HG02642 (cell line): ENCODE results near the gene MRPS31.
"Not testable (repeated sequence)": the region's sequence is repeated elsewhere in the genome, so short reads cannot be mapped to it uniquely, and the experiment has no call there.

Experiments used
- ATAC-seq: cut with Tn5 transposase; IDR thresholded peaks from one replicate; pipeline ENCODE4 v1.9.1; 2021; ENCODE audit warnings: mild to moderate bottlenecking; ENCODE audit not compliant: unreplicated experiment, poor library complexity

MRPS31 gene

GRCh38 chr13:40790154-40790616 is 19.2 kb upstream of the MRPS31 start:
- no peak for ATAC-seq

GRCh38 chr13:40789275-40790153 is 18.5 kb upstream of the MRPS31 start, which contains the start of gene SLC25A15:
SLC25A15 (plus strand) TSS chr13:40789611; CDS start chr13:40793227, 3,616 bp downstream.
- peak; percentile 89 for ATAC-seq

- not testable (repeated sequence) for ATAC-seq
These were observed 17.7 kb upstream of the MRPS31 start for GRCh38 chr13:40788540-40789274.

- no peak for ATAC-seq
These were observed 16.1 kb upstream of the MRPS31 start for GRCh38 chr13:40787062-40787461.

GRCh38 chr13:40786568-40786996 is 15.6 kb upstream of the MRPS31 start:
- no peak for ATAC-seq

- no peak for ATAC-seq
These were observed 13.6 kb upstream of the MRPS31 start for GRCh38 chr13:40784540-40784939.

- ATAC-seq: not testable (repeated sequence)
These were observed 12.0 kb upstream of the MRPS31 start for GRCh38 chr13:40782971-40783370.

- ATAC-seq: no peak
These were observed 10.7 kb upstream of the MRPS31 start for GRCh38 chr13:40781717-40782116.

- ATAC-seq: no peak
These were observed 9.9 kb upstream of the MRPS31 start for GRCh38 chr13:40780822-40781401.

- no peak for ATAC-seq
These were observed 8.9 kb upstream of the MRPS31 start for GRCh38 chr13:40779796-40780285.

- no peak for ATAC-seq
These were observed 8.1 kb upstream of the MRPS31 start for GRCh38 chr13:40779049-40779448.

- ATAC-seq: no peak
These were observed 6.8 kb upstream of the MRPS31 start for GRCh38 chr13:40777809-40778175.

GRCh38 chr13:40777166-40777808 is 6.3 kb upstream of the MRPS31 start:
- peak; percentile 85 for ATAC-seq

GRCh38 chr13:40776681-40777165 is 5.7 kb upstream of the MRPS31 start:
- ATAC-seq: peak; percentile 50

- no peak for ATAC-seq
These were observed 5.2 kb upstream of the MRPS31 start for GRCh38 chr13:40776232-40776631.

- ATAC-seq: no peak
These were observed 3.7 kb upstream of the MRPS31 start for GRCh38 chr13:40774672-40775071.

- no peak for ATAC-seq
These were observed 1.9 kb upstream of the MRPS31 start for GRCh38 chr13:40772765-40773473.

- no peak for ATAC-seq
These were observed 419 bp downstream of the MRPS31 start for GRCh38 chr13:40770609-40770933.

GRCh38 chr13:40769970-40770369 is 1.0 kb downstream of the MRPS31 start:
- no peak for ATAC-seq

GRCh38 chr13:40765602-40766001 is 5.4 kb downstream of the MRPS31 start:
- no peak for ATAC-seq
